MV-4-11 (cell line): ENCODE data around the gene PEX14.
A peak's percentile ranks its signal among the peaks of the same experiment; 100 is the strongest.

Source experiments
- DNase-seq: peaks from one replicate; lab custom pipeline; 2025; lab: John Stamatoyannopoulos, UW

Gene PEX14

DNA sequence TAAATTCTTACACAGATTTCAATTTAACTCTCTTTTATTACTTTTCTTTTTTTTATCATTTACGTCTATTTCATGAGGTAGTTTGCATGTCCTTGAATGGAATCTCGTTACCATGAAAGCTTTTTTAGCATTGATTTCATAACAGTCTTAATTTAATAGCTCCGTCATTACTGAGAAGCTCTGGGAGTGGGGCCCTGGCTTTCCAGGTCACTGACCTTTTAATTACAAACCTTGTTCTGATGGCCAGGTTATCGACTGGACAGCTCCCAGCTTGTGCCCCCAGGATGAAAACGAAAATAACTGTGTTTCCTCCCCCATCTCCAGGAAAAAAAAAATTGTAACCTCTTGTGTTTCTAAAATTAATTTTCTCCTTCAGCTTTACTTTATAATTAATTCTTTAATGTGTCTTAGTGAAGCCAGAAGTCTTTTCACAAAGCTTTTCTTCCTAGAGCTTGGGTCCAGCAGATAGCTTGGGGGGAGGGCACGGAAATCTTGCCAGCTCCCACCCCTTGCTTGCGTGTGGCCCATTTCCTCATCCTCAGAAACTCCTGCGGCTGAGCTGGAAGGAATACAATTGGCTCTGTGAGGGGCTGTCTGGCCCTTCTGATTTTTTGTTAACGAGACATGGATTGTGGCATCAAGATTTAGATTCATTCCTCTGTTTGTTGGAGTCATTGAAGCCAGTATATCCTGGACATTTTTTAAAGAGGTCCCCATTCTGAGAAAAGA lies 65.7 kb downstream of the PEX14 start:
- DNase-seq = no peak

DNA sequence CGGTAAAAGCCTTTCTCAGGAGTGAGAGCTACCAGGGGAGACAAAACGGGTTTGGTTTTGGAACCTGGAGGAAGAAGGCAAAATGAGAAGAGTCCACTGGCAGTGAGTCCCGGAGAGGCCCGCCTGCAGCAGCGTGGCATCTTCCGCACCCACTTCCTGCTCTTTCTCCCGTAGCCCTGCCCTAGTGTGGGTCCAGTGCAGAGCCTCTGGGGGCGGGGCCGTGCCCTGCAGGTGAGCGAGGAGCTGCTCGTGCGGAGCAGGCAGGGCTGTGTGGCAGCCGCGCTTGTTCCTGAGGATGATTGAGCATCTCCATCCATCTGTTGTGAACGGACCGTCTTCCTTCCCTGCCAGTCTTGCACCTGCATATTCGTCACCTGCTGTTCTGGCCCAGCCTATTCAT lies 66.5 kb downstream of the PEX14 start:
- no peak for DNase-seq

DNA sequence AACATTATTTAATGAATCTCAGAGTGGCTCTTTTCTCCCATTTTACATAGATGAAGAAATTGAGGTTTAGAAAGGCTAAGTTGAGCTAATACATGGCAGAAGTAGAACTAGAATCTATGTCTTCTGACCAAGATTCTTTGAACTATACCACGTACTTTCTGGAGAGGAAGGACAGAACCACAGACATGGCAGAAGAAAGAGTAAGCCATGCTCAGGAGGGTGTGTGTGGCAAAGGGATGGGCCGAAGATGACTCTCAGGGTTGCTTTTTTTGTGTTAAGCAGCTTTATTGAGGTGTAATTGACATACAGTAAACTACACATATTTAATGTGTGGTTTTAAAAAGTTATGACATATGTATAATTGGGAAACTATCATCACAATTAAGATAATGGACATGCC lies 69.5 kb downstream of the PEX14 start:
- DNase-seq = no peak

DNA sequence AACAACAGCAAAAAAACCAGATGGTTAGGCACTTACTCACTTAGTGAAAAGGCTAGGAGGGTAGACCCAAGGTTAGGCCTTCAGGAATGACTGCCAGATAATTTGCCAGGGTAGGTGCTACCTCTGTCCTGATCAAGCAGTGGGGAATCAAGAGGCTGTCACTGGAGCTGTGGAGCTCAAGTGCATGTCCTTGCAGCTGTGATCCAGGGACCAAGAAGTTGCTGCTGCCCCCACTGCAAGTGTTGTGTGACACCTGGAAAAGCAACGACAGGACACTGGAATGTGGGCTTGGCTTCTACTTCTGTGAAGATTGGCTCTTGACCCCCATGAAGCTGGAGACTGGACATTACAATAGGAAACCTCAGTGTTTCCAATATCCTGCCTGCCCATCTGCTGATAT lies 72.1 kb downstream of the PEX14 start:
- DNase-seq = no peak

DNA sequence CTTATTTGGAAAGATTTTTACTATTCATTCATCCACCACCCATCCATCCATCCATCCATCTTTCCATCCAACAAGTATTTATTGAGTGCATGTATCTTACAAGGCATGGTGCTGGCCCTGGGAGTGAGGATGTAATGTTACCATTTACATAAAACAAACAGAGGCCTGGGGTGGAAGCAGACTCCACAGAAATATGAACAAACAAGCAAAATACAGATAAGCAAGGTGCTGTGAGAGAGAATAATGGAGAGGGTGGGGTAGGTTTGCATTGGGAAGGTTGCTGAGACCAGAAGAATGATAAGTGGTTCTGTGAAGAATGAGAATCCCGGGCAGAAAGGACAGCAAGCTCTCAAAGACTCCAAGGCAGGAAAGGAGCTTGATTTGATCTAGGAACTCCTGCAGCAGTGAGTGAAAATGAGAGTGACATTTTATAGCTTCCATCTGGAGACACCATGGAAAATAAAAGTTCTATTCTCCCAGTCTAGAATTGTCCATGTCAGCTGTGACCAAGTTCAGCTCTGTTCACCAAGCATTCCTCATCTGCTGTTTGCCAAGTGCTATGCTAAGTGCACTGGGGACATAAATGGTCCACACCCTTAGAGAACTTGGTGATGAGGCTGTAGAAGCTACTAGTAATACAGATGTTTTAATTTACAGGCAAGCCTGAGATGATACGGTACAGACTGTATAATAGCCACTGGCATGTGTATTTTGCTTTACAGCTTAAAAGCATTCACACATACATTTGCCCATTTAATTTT lies 75.3 kb downstream of the PEX14 start:
- DNase-seq = no peak

DNA sequence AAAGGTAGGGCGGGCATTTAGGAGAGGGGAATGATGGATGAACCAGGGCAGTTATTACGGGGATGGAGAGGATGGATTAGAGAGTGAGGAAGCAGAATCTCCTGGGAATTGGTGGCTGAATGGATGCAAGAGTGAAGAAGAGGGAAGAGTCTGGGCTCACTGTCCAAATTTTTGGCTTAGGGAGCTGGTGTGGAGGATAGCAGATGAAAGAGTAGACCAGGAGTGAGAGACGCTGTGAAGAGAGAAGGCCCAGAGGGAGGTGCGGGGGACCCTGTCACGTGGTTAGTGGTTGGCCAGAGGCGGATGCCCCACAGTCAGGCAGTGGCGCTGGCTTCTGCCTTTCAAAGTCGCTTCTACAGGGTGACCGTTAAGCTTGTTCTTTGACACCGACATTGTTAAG lies 78.4 kb downstream of the PEX14 start:
- DNase-seq = peak; percentile 69

DNA sequence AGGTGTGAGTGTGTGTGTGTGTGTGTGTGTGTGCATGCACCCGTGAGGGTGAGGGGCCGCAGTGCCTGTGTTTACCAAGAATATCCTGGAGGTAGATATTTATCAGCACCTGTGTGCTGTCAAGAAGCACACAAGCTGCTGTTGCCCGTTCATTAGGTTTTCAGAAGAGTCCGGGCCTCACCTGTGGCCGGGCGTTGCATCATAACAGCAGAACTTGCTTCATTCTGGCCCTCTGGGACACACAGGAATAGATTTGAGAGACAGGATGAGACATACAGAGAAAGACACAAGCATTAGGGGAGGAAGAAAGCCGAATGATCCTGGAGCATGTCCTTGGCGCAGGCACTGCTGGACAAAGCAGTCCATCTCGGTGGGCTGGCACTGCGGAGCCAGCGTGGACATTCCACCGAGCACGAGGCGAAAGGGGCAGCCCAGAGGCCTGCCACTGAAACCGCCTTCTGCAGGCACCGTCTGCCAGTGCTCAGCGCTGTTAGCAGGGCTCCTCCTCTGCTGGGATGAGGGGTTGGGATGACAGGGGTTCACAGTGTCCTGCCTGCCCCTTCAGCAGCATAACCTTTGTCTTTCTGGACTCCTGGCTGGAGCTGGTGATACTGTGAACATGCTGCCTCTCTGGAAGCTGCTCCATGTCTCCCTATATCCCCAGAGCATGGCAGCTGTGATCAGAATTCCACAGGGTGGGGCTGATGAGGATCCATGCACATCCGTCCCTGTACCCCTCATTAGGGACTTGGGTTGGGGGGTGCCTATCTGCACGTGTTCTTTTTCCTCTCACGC lies 81.1 kb downstream of the PEX14 start:
- DNase-seq = no peak

DNA sequence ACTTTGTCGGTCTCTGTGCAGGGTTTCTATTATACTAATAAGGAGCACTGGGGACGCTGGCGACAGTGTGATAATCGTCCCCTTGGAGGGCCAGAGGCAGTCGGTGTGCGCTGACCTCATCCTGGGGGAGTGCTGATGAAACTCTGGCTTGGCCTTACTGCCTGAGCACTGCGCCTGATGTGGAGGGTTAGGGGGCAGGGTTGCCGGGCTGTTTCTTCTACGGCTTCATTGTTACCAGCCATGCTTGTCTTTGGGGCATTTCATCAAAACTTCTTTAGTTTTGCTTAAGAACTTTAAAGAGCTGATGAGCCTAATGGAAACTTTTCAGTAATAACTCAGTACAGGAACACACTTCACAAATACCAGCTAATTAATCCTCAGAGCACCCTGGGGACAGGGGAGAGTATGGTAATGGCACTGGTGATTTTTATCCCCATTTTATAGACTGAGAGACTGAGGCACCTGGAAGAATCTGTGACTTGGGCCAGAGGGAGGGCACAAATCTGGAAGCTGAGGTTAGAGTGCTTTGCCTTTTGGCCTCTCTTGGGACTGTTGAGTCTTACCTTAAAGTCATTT lies 81.8 kb downstream of the PEX14 start:
- DNase-seq = no peak

DNA sequence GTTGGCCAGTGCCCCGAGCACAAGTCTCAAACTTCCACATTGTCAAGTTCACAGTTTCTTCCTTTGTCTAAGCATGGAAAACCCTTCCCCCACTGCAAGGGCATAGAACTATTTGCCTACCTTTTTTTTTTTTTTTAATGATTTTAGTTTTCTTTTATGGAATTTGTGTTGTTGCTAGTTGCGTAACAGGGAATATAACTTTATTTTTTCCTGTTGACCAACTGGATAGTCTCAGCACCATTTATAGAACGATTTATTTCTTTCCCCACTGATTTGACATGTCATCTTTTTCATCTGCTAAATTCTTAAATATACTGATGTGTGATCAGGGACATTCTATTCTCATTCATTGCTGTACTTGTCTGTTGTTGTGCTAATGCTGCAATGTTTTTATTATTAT lies 83.0 kb downstream of the PEX14 start:
- DNase-seq = no peak

DNA sequence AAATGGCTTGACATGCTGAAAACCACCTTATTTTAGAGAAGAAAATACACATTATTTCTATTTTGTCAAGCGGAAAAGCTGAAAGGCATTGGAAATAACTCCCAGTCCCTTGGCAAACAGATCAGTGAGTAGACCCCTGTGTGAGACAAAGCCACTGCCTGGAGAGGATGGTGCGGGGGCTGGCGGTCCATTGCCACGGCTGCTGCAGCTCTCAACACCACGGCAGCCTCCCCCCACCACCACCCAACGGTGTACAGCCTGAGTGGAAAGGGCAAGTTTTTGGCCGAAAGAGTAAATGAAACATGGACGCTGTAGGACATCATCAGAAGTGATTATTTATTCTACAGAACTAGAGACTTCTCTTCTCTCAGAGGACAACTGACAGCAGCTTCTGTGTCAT lies 84.6 kb downstream of the PEX14 start:
- DNase-seq = no peak

DNA sequence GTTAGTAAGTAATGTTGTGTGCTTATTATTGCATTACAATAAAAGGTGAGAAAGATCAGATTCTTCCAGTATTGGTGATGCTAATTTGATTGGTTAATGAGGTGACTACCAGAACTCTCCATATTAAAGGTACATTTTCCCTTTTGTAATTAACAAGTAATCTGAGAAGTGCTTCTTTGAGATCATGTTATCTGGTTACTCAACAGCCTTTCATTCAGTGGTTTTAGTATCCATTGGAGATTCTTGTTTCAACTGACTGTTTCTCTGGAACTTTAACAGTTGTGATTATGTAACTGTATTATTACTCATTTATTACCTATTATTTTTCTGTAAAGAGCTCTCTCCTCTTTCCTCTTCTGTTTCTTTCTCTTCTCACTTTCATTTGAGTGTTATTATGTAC lies 86.7 kb downstream of the PEX14 start:
- DNase-seq = peak; percentile 37

DNA sequence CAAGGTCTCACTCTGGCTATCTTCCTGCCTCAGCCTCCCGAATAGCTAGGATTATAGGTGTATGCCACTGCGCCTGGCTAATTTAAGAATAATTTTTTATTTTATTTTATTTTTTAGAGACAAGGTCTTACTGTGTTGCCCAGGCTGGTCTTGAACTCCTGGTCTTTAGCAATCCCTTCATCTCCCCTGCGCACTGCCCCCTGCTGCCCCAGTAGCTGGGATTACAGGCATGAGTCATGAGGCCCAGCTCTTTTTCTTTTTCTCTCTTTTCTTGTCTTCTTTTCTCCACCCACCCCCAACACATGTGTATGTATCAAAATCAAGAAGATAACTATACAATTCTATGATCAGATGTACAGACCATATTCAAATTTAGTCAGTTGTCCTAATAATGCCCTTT lies 87.2 kb downstream of the PEX14 start:
- DNase-seq = no peak

DNA sequence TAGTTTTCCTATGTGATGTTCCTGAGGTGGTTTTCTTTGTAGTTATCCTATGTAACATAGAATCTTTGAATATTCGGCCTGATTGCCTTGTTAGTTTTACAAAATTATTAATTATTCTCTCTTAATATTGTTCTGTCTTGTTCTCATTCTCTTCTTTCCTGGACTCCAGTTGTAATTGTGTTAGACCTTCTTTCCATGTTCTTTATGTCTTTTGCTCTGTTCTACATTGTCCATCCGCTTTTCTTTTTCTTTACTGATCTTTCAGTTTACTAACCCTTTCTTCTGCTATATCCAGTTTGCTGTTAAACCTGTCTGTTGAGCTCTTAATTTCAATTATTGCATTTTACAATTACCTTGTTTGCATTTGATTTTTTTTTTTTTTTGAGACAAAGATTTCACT lies 89.3 kb downstream of the PEX14 start:
- no peak for DNase-seq

DNA sequence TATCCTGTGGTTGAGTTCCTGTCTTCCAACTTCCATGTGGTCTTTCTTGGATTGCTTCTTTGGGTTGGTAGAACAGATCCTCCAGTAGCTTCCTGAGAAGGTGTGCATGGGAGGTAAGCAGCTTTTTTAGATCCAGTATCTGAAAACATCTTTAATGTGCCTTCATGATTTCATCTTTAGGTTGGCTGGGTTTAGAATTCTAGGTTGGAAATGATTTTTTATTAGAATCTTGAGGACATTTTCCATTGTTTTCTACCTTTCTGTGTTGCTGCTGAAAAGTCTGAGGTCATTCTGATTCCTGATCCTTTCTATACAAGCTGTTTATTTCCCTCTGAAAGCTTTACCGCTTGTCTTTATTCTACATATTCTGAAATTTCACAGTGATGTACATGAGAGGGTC lies 94.8 kb downstream of the PEX14 start:
- DNase-seq = no peak

DNA sequence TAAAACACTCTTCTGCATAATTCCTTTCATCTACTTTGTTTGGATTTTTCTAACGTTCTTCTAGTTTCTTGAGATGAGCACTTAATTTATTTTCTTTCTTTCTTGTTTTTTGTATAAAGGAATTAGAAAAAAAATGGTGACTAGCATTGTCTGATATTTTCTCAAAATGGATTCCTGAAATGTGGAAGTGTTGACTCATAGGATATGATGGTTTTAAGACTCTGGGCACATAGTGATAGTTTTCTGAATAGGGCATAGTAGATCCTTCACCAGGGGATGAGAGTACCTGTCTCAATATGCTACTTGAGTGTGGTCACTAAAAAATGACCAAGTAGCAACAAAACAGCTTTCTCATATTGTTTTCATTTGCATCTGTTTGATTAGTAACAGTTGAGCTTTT lies 100.9 kb downstream of the PEX14 start:
- DNase-seq = no peak

DNA sequence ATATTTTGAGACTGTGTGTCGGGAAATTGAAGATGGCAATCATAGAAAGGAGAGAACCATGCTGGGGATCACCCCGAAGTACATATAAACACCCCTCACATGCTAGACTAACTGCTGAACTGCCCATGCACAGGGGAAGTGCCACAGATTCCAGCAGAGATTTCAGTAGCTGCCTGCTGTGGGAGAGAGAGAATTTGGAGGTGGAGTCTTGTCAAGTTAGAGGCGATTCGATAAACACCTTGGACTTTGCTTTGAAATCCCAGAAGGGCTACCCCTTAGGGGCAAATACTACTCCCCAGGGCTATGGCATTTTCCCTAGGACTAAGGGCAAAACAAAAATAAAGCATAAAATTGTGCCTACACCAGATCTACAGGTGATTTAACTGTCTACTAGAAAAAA lies 103.3 kb downstream of the PEX14 start:
- no peak for DNase-seq

DNA sequence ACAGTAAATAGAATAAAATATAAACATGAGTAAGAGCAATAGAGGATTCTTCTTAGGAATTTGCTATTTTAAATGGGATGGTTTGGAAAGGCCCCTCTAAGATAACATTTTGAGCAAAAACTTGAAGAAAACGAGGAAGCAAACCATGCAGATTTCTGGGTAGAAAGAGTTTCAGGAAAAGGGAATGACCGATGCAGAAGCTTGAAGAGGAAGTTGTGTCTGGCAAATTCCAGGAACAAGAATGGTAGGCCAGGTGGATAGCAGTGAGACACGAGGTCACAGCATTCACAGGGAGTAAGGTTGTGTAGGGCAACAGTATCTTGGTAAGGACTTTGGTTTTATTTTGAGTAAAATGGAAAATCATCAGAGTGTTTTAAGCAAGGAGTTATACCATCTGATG lies 108.9 kb downstream of the PEX14 start:
- peak; percentile 40 for DNase-seq

DNA sequence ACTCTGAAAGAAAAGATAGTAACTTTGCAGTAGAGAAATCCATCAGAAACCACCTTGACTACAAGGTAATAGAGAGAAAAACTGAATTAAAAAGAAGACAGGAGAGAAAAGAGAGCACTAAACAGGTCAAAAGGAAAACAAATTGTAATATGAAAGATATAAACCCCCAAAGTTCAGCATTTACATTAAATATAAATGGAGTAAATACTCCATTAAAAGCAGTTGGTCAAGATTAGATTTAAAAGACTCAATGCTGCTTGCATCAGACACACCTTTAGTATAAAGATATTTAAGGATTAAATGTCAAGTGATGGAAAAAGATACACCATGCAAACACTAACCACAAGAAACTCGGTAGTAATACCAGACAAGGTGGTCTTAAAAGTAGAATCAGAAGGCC lies 110.5 kb downstream of the PEX14 start:
- DNase-seq = no peak

DNA sequence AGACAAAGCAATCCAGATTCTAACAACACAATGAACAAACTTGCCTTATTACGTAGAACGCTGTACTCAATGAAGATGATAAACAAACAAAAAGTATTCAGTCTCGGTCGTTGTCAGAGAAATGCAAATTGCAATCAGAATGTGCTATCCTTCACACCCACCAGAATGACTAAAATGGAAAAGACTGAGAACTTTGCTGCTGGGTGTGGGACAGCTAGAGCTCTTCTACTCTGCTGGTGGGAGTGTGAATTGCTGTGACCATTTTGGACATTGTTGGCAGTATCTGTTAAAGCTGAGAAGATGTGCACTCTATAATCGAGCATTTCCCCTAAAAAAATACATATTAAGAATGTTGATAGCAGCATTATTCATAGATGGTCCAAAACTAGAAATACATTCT lies 111.4 kb downstream of the PEX14 start:
- DNase-seq = no peak

DNA sequence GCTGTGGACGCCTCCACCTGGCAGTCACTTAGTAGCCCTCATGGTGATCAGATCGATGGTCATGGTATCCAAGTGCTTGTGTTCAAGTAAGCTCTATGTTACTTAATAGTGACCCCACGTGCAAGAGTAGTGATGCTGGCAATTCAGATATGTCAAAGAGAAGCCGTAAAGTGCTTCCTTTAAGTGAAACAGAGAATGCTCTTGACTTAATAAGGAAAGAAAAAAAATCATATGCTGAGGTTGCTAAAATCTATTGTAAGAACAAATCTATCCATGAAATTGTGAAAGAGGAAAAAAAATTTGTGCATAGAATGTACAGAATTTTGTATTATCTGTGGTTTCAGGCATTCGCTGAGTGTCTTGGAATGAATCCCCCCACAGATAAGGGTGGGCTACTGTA lies 113.9 kb downstream of the PEX14 start:
- no peak for DNase-seq

DNA sequence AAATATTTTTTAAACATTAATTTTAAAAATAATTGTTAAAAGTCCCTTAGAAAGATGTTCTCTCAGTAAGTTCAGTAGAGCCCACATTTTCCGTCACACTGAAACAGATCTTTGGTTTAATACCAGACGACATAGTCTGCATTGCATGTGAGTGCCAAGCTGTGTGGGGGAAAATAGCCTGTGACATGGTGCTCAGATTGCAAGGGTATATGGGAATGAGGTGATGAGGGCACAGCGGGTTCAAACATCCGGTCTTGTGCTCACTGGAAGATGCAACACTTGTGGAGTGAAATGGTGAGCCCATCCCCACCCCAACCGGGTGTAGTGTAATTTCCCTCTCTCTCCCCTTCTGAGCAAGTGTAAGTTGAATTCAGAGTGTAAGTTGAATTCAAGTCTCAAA lies 114.3 kb downstream of the PEX14 start:
- no peak for DNase-seq

DNA sequence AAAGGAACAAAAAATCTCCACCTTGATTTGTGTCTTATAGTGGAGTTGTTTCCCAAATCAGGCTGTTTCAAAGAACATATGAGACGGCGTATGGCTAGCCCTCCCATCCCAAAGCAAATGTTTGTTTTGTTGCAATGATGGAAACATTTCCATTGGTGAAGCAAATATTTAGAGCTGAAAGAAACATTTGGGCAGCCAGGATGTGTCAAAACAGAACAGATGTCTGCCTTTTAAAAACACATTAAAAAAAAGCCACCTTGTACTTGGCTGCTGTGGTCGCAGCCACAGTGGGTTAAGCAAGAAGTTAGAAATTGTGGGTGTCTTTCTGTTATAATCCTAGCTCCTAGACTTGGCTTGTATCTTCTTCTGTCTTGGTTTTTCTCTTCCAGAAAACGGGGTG lies 116.3 kb downstream of the PEX14 start:
- DNase-seq = peak; percentile 61

DNA sequence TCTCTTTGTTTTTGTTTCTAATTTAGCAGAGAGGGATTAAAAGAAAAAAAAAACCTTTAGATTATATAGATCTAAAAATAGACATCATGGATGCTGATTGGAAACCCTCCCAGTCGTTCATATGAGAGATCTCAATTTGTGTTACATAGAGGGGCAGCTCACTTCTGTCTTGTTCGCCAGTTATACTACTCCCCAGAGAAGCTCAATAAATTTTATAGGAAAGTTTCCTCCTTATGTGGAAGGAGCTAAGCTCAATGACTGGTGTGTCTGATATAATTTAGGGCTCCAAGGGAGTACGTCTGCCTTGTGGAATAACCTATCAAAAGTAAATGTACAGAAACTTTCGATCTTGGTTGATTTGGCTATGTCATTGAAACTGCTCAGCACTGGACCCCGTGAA lies 117.6 kb downstream of the PEX14 start:
- no peak for DNase-seq
